ENCODE measurements around the gene PPP3CA. TPM values are rescaled to one million over a fixed set of nuclear protein-coding genes. Genes with fewer than 3 reads are reported as not detected.

PPP3CA gene
- total RNA-seq, 1 experiment from 2014 or later: 133 TPM

DNA sequence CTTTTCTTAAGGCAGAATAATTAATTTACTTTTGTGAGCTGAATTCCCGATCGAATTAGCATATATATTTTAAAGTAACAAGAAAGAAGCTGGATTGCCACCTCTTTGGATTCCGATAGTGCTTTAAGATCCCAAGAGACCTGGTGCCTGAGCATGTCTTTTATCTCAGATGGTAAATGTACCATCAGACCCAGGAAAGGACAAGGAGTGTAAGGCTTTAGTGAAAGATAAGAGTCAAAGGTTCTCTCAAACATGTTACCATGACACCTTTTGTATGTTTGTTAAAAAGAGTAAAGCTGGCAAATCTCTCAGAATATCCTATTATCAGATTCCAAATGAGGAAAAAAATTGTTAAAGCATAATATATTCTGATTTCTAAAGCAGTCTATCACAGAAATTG is 198.8 kb downstream of the PPP3CA start:
- POLR2A ChIA-PET: interaction anchor here (0.6 to 1.9 kb wide), 4 partner anchors 12 to 45 kb away, joined by 3 to 6 read pairs (median 4); no protein-coding TSS in a partner anchor
- Histone ChIP-seq H3K4me1 (ENCODE audit: control insufficient read depth in 1 of 2, insufficient read depth in 2 of 2, low read length in 2 of 2) (peaks cover 81 to 98% of the 10 kb centered on the region in 2 experiments), H3K9ac (ENCODE audit: low read length) (peak overlapping the region; percentile 47), H3K27me3 (ENCODE audit: insufficient read depth, low read length) (no peaks in the 10 kb centered on the region), H3K27ac (ENCODE audit: low read depth, low read length) (peak overlapping the region; percentile 98; the same call in 1 of the 2 replicates), H4K20me1 (ENCODE audit: insufficient read depth) (no peaks in the 10 kb centered on the region), H3K9me2 (ENCODE audit: insufficient read depth) (no peaks in the 10 kb centered on the region), H3K36me3 (ENCODE audit: control insufficient read depth in 1 of 2, insufficient read depth in 2 of 2, low read length in 2 of 2) (no peaks in the 10 kb centered on the region), H3K4me2 (ENCODE audit: low read length) (peak overlapping the region; percentile 26; the same call in 1 of the 2 replicates), H2AFZ (ENCODE audit: low read depth, low read length, poor library complexity, severe bottlenecking) (no peak overlapping the region), H3K4me3 (replicated peaks in 1 of 2; ENCODE audit: low read depth in 1 of 2, low read length in 2 of 2) (no peak overlapping the region), H3K79me2 (ENCODE audit: insufficient read depth, low read length) (peaks cover 97% of the 10 kb centered on the region), H3K9me3 (ENCODE audit: control insufficient read depth in 1 of 2, insufficient read depth in 1 of 2, low read depth in 1 of 2, low read length in 2 of 2) (no peaks in the 10 kb centered on the region)
- intact Hi-C loops (cut with micrococcal nuclease): no loop called here
- TF ChIP-seq EZH2 (IDR thresholded peaks at IDR 0.05) (no peak), POLR2A (IDR thresholded peaks at IDR 0.05; ENCODE audit: borderline replicate concordance, extremely low read depth, insufficient read depth, insufficient read length) (no peak), REST (IDR thresholded peaks at IDR 0.05; ENCODE audit: low read depth) (no peak), CEBPB (IDR thresholded peaks at IDR 0.05; ENCODE audit: low read depth) (no peak), FOSL1 (IDR thresholded peaks at IDR 0.05; ENCODE audit: low read depth) (no peak), ATF3 (IDR thresholded peaks at IDR 0.05) (no peak)
- TF ChIP-seq, protein P1, sequence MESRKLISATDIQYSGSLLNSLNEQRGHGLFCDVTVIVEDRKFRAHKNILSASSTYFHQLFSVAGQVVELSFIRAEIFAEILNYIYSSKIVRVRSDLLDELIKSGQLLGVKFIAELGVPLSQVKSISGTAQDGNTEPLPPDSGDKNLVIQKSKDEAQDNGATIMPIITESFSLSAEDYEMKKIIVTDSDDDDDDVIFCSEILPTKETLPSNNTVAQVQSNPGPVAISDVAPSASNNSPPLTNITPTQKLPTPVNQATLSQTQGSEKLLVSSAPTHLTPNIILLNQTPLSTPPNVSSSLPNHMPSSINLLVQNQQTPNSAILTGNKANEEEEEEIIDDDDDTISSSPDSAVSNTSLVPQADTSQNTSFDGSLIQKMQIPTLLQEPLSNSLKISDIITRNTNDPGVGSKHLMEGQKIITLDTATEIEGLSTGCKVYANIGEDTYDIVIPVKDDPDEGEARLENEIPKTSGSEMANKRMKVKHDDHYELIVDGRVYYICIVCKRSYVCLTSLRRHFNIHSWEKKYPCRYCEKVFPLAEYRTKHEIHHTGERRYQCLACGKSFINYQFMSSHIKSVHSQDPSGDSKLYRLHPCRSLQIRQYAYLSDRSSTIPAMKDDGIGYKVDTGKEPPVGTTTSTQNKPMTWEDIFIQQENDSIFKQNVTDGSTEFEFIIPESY (IDR thresholded peaks at IDR 0.05; ENCODE audit: extremely low read depth, insufficient replicate concordance, low read length): no peak
- no TSS peak for BruUV-seq (replicated peaks)
- no peak for DNase-seq (ENCODE audit: low read depth, low spot score)
- RAD21 ChIA-PET (ENCODE audit: low non-redundant PET in 1 of 2, low total read pairs in 2 of 2, uncharacterized antibody in 2 of 2, unreplicated experiment in 2 of 2): no interaction called here
- CTCF ChIA-PET: no interaction called here
- no peak for ATAC-seq

Data from HCT116 (cell line).